GM12864 (cell line): ENCODE measurements around the gene RERE.

ENCODE experiments used
- DNase-seq: peaks from one replicate; pipeline ENCODE4 v3.0.0-alpha.2; 2011; ENCODE audit warnings: low read depth
- H3K4me3 ChIP-seq: 2 replicates; pipeline ENCODE4 v1.5.1; 2011; ENCODE audit warnings: mild to moderate bottlenecking, low read depth, low read length, control low read depth
- TF ChIP-seq, protein P1 (sequence below): IDR thresholded peaks from 2 replicates; pipeline ENCODE4 v1.5.1; 2011; ENCODE audit warnings: low read depth, mild to moderate bottlenecking, moderate library complexity, low read length, control low read depth, inconsistent platforms; ENCODE audit errors: missing control alignments

The RERE gene

DNA sequence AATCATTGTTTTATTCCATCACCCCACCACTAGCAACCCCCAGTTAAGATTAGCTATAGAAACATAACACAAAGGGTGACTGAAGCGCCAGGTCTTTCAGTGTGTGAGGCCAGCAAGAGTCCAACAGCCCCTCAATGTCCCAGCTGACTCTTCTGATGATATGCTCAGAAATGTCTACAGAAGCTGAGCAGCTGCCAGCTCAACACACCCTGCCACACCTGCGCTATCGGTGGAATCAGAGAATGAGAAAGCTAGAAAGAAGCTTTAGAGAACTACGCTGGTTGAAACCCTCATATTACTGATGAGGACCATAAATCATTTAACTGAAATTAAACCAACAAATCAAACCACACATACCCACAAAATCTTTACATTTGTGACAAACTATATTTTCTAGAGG is 383.3 kb downstream of the RERE start:
- H3K4me3 ChIP-seq: no peak overlapping the region
- TF ChIP-seq, protein P1, sequence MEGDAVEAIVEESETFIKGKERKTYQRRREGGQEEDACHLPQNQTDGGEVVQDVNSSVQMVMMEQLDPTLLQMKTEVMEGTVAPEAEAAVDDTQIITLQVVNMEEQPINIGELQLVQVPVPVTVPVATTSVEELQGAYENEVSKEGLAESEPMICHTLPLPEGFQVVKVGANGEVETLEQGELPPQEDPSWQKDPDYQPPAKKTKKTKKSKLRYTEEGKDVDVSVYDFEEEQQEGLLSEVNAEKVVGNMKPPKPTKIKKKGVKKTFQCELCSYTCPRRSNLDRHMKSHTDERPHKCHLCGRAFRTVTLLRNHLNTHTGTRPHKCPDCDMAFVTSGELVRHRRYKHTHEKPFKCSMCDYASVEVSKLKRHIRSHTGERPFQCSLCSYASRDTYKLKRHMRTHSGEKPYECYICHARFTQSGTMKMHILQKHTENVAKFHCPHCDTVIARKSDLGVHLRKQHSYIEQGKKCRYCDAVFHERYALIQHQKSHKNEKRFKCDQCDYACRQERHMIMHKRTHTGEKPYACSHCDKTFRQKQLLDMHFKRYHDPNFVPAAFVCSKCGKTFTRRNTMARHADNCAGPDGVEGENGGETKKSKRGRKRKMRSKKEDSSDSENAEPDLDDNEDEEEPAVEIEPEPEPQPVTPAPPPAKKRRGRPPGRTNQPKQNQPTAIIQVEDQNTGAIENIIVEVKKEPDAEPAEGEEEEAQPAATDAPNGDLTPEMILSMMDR: no peak
- no peak for DNase-seq

DNA sequence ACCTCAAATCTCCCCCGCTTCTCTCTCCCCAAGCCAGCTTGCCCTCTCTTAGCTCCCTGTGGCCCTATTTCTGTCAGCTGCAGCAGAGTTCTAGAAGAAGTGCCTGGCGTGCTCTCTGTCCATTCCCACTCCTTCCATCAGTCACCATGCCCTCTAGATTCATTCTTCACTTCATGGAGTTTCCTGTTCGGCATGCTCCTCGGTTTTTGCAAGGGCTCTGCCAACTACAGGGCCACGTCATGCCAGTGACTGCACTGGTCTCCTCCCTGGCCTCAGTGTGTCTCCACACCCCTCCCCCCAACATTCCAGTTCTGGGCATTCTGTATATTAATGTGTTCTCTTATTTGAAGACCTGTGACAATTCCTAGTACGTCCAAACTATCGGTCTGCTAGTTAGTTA is 385.7 kb downstream of the RERE start:
- no peak overlapping the region for H3K4me3 ChIP-seq
- TF ChIP-seq, protein P1: no peak
- DNase-seq: no peak

DNA sequence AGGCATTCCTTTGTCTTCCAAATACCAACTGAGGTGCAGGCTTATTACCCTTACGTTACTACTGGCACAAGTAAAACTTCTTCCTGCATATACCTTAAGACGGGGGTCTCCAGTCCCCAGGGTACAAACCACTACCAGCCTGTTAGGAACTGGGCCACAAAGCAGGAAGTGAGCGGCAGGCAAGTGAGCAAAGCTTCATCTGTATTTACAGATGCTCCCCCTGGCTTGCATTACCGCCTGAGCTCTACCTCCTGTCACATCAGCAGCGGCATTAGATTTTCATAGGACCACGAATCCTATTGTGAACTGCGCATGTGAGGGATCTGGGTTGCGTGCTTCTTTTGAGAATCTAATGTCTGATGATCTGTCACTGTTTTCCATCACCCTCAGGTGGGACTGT is 386.4 kb downstream of the RERE start:
- no peak overlapping the region for H3K4me3 ChIP-seq
- TF ChIP-seq, protein P1: peak; percentile 52
- DNase-seq: no peak

DNA sequence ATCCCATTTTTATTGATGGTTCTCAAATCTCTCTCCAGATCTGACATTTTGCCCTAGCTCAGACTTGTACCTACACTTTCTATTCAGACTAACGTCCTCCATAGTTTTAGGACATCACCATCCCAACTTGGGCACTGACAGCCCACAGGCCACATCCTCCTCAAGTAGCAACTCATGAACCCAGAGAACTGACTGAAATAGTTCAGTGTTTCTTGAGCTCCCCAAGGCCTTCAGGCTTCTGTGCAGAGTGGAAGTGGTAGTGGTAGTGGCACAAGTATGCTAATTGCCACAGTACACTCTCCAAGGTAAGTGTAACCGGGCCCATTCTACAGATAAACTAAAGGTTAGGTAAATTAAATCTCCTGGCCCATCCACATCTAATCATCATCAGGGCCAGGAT is 387.0 kb downstream of the RERE start:
- TF ChIP-seq, protein P1: no peak
- no peak for DNase-seq
- no peak overlapping the region for H3K4me3 ChIP-seq

DNA sequence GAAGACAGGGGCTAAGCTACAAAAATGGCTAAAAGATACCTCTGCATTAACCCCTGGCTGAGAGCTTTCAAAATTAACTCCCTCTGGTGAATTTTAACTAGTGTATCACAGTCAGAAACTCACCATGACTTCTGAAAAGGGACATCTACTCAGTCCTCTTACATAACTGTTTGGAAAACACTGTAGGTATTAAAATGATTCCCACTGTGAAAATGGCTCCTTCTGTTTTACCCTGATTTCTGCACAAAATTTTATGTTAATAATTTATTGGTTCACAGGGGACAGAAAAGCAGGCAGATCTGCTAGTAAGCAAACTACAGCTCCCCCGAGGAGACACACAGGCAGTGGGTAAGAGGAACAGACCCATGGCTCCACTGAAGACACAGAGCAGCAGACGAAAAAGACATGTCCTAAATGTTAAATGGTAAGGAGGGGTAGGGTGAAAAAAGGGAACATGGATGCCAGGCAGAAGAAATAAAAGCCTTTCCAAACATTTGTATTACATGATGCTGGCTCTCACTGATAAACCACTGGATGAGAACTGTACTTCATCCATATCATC is 387.8 kb downstream of the RERE start:
- no peak for DNase-seq
- TF ChIP-seq, protein P1: no peak
- H3K4me3 ChIP-seq: no peak overlapping the region

DNA sequence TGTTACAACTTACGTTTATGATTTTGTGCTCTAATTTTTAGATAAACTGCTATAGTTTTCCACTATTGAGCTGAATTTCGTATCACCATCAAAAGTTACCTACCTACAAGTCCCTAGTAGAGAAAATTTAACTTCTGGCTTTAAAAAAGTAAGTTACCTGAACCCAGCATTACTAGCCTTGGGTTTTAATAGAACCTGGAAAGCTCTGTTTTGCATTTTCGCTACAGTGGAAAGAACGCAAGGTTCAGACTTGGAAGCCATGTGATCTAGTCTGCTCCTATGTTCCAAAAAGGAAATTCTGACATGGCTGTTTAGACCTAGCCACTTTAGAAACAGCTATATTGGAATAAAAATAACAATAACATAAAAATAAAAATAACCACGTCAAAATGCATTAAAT is 389.0 kb downstream of the RERE start:
- TF ChIP-seq, protein P1: no peak
- H3K4me3 ChIP-seq: no peak overlapping the region
- DNase-seq: no peak

DNA sequence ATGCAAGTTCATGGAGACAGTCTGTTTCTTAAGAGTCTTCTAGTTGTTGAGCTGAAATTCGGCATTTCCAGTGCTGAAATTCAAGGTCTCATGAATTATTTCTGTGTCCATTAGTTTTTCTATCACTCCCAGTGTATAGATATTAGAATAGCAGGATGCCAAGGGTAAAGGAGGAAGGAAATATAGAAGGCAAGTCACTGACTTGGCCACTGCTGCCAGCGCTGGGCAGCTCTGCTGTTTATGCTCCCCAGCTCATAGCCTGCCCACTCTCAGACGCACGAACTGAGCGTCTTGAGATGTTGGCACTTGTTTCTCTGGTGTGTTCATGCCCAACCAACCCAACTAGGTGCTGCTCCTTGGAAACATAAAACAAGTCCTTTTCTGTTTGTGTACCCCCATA is 389.5 kb downstream of the RERE start:
- TF ChIP-seq, protein P1: no peak
- H3K4me3 ChIP-seq: no peak overlapping the region; the same call in 1 of the 2 replicates
- no peak for DNase-seq
